ENCODE data around the gene ZFR.

- TF ChIP-seq, protein P1, sequence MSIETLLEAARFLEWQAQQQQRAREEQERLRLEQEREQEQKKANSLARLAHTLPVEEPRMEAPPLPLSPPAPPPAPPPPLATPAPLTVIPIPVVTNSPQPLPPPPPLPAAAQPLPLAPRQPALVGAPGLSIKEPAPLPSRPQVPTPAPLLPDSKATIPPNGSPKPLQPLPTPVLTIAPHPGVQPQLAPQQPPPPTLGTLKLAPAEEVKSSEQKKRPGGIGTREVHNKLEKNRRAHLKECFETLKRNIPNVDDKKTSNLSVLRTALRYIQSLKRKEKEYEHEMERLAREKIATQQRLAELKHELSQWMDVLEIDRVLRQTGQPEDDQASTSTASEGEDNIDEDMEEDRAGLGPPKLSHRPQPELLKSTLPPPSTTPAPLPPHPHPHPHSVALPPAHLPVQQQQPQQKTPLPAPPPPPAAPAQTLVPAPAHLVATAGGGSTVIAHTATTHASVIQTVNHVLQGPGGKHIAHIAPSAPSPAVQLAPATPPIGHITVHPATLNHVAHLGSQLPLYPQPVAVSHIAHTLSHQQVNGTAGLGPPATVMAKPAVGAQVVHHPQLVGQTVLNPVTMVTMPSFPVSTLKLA (conservative IDR thresholded peaks at IDR 0.05), result no peak
- TF ChIP-seq CTCF (IDR thresholded peaks at IDR 0.05 in 2 of 3, conservative IDR thresholded peaks at IDR 0.05 in 1 of 3; ENCODE audit: insufficient read depth in 2 of 3, low read depth in 1 of 3, low read length in 3 of 3), result no peak
- TF ChIP-seq, protein P2, sequence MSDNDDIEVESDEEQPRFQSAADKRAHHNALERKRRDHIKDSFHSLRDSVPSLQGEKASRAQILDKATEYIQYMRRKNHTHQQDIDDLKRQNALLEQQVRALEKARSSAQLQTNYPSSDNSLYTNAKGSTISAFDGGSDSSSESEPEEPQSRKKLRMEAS (CRISPR knock-in tag; IDR thresholded peaks at IDR 0.05), result no peak
- no peak for TF ChIP-seq CBX8 (IDR thresholded peaks at IDR 0.05; ENCODE audit: borderline replicate concordance, extremely low read depth, low read depth, low read length, poor library complexity, severe bottlenecking)
- TF ChIP-seq ZNF384 (IDR thresholded peaks at IDR 0.05; ENCODE audit: low read depth, low read length), result no peak
- TF ChIP-seq MEF2A (IDR thresholded peaks at IDR 0.05; ENCODE audit: control insufficient read depth, low read depth, low read length), result no peak
- no peak for TF ChIP-seq DPF2 (IDR thresholded peaks at IDR 0.05)
- TF ChIP-seq, protein P3, sequence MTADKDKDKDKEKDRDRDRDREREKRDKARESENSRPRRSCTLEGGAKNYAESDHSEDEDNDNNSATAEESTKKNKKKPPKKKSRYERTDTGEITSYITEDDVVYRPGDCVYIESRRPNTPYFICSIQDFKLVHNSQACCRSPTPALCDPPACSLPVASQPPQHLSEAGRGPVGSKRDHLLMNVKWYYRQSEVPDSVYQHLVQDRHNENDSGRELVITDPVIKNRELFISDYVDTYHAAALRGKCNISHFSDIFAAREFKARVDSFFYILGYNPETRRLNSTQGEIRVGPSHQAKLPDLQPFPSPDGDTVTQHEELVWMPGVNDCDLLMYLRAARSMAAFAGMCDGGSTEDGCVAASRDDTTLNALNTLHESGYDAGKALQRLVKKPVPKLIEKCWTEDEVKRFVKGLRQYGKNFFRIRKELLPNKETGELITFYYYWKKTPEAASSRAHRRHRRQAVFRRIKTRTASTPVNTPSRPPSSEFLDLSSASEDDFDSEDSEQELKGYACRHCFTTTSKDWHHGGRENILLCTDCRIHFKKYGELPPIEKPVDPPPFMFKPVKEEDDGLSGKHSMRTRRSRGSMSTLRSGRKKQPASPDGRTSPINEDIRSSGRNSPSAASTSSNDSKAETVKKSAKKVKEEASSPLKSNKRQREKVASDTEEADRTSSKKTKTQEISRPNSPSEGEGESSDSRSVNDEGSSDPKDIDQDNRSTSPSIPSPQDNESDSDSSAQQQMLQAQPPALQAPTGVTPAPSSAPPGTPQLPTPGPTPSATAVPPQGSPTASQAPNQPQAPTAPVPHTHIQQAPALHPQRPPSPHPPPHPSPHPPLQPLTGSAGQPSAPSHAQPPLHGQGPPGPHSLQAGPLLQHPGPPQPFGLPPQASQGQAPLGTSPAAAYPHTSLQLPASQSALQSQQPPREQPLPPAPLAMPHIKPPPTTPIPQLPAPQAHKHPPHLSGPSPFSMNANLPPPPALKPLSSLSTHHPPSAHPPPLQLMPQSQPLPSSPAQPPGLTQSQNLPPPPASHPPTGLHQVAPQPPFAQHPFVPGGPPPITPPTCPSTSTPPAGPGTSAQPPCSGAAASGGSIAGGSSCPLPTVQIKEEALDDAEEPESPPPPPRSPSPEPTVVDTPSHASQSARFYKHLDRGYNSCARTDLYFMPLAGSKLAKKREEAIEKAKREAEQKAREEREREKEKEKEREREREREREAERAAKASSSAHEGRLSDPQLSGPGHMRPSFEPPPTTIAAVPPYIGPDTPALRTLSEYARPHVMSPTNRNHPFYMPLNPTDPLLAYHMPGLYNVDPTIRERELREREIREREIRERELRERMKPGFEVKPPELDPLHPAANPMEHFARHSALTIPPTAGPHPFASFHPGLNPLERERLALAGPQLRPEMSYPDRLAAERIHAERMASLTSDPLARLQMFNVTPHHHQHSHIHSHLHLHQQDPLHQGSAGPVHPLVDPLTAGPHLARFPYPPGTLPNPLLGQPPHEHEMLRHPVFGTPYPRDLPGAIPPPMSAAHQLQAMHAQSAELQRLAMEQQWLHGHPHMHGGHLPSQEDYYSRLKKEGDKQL (CRISPR knock-in tag; IDR thresholded peaks at IDR 0.05; ENCODE audit: borderline replicate concordance), result no peak
- TF ChIP-seq RAD21 (CRISPR knock-in tag; conservative IDR thresholded peaks at IDR 0.05 in 1 of 2, IDR thresholded peaks at IDR 0.05 in 1 of 2), result no peak
- no peak for TF ChIP-seq ZBTB40 (IDR thresholded peaks at IDR 0.05)
- no peak for TF ChIP-seq ZBTB40 (CRISPR knock-in tag; IDR thresholded peaks at IDR 0.05)
Measured at GRCh38 chr5:32445831-32446614, 1.5 kb upstream of the ZFR start.
